HG03342 (cell line): ENCODE results near the gene SMTNL2.
"Not testable (repeated sequence)": the region's sequence is repeated elsewhere in the genome, so short reads cannot be mapped to it uniquely, and the experiment has no call there.

Experiments used
- ATAC-seq: cut with Tn5 transposase; IDR thresholded peaks from one replicate; pipeline ENCODE4 v1.9.1; 2021; ENCODE audit warnings: mild to moderate bottlenecking, moderate library complexity; ENCODE audit not compliant: unreplicated experiment

Gene SMTNL2

GRCh38 chr17:4583206-4583605, 1.1 kb upstream of the SMTNL2 start:
- no peak for ATAC-seq

- ATAC-seq: no peak
Measured at GRCh38 chr17:4583782-4584100, 588 bp upstream of the SMTNL2 start.

GRCh38 chr17:4584917-4585637, 748 bp downstream of the SMTNL2 start:
- no peak for ATAC-seq

- no peak for ATAC-seq
Measured at GRCh38 chr17:4585638-4585994, 1.3 kb downstream of the SMTNL2 start.

GRCh38 chr17:4586043-4586442, 1.7 kb downstream of the SMTNL2 start:
- ATAC-seq: no peak

- ATAC-seq: no peak
Measured at GRCh38 chr17:4587195-4587594, 2.9 kb downstream of the SMTNL2 start.

- no peak for ATAC-seq
Measured at GRCh38 chr17:4587803-4588202, 3.5 kb downstream of the SMTNL2 start.

GRCh38 chr17:4588391-4588790, 4.1 kb downstream of the SMTNL2 start:
- ATAC-seq: no peak

GRCh38 chr17:4588898-4589625, 4.7 kb downstream of the SMTNL2 start:
- no peak for ATAC-seq

- not testable (repeated sequence) for ATAC-seq
Measured at GRCh38 chr17:4590042-4590441, 5.7 kb downstream of the SMTNL2 start.

GRCh38 chr17:4590981-4591453, 6.7 kb downstream of the SMTNL2 start:
- ATAC-seq: no peak

- no peak for ATAC-seq
Measured at GRCh38 chr17:4591529-4591928, 7.2 kb downstream of the SMTNL2 start.

GRCh38 chr17:4592240-4593005, 8.1 kb downstream of the SMTNL2 start:
- no peak for ATAC-seq

GRCh38 chr17:4593021-4593421, 8.7 kb downstream of the SMTNL2 start:
- no peak for ATAC-seq

- no peak for ATAC-seq
Measured at GRCh38 chr17:4594406-4594805, 10.1 kb downstream of the SMTNL2 start.

GRCh38 chr17:4594931-4595684, 10.8 kb downstream of the SMTNL2 start:
- no peak for ATAC-seq

GRCh38 chr17:4595685-4596342, 11.5 kb downstream of the SMTNL2 start:
- not testable (repeated sequence) for ATAC-seq

GRCh38 chr17:4596636-4597380, 12.5 kb downstream of the SMTNL2 start:
- no peak for ATAC-seq

GRCh38 chr17:4597975-4598374, 13.6 kb downstream of the SMTNL2 start:
- no peak for ATAC-seq
